CD14-positive monocyte (primary cell): ENCODE results near the gene ERCC3. TPM values are rescaled to one million over a fixed set of nuclear protein-coding genes. Genes with fewer than 3 reads are reported as not detected.
"Not testable (repeated sequence)": the region's sequence is repeated elsewhere in the genome, so short reads cannot be mapped to it uniquely, and the experiment has no call there.

Source experiments
- DNase-seq, 3 donors: peaks; one replicate each; pipeline ENCODE4 v3.0.0-alpha.2; 2011 to 2022
- H2AFZ ChIP-seq: 2 replicates; pipeline ENCODE4 v1.6.0; 2012; ENCODE audit warnings: mild to moderate bottlenecking, low read depth, low read length, inconsistent platforms; ENCODE audit not compliant: insufficient read depth, poor library complexity, severe bottlenecking
- H3K27ac ChIP-seq, 2 donors: 1 replicate in 1 of 2; 2 replicates in 1 of 2; pipeline ENCODE4 v1.5.1; 2012 to 2013; ENCODE audit warnings: low read length in 2 of 2, control low read depth in 1 of 2, inconsistent platforms in 1 of 2, low read depth in 1 of 2, mild to moderate bottlenecking in 1 of 2
- H3K27me3 ChIP-seq, 2 donors: one replicate each; pipeline versions ENCODE4 v1.6.0 to v1.6.1; 2011 to 2013; ENCODE audit warnings: low read length in 2 of 2; ENCODE audit not compliant: control insufficient read depth in 2 of 2, insufficient read depth in 2 of 2
- H3K36me3 ChIP-seq, 2 donors: replicated peaks in 1 of 2; 1 replicate in 1 of 2; 2 replicates in 1 of 2; pipeline versions ENCODE4 v1.5.1 to v1.6.1; 2012 to 2013; ENCODE audit warnings: low read length in 2 of 2, control low read depth in 1 of 2, inconsistent platforms in 1 of 2, mild to moderate bottlenecking in 1 of 2; ENCODE audit not compliant: insufficient read depth in 2 of 2, control insufficient read depth in 1 of 2
- H3K4me1 ChIP-seq, 2 donors: 1 replicate in 1 of 2; 2 replicates in 1 of 2; pipeline versions ENCODE4 v1.5.1 to v1.6.1; 2012 to 2013; ENCODE audit warnings: low read length in 2 of 2, control low read depth in 1 of 2, inconsistent platforms in 1 of 2, mild to moderate bottlenecking in 1 of 2, moderate library complexity in 1 of 2; ENCODE audit not compliant: insufficient read depth in 2 of 2, control insufficient read depth in 1 of 2
- H3K4me2 ChIP-seq: replicated peaks from 2 replicates; pipeline ENCODE3; 2012; ENCODE audit warnings: low read length, moderate library complexity, mild to moderate bottlenecking; ENCODE audit not compliant: poor library complexity, severe bottlenecking; ENCODE audit errors: extremely low read depth
- H3K4me3 ChIP-seq, 3 experiments: fragments of 200-600 bp in 1 of 3; sonication (generic) in 1 of 3; replicated peaks in 1 of 3; 1 replicate in 2 of 3; 2 replicates in 1 of 3; pipeline ENCODE4 v1.5.1; 2011 to 2013; ENCODE audit warnings: low read length in 3 of 3, mild to moderate bottlenecking in 3 of 3, control low read depth in 2 of 3, low read depth in 2 of 3, inconsistent platforms in 1 of 3, moderate library complexity in 1 of 3
- H3K79me2 ChIP-seq: 2 replicates; pipeline ENCODE4 v1.6.0; 2012; ENCODE audit warnings: mild to moderate bottlenecking, control low read depth, inconsistent platforms, low read length, moderate library complexity; ENCODE audit not compliant: insufficient read depth
- H3K9ac ChIP-seq: 2 replicates; pipeline ENCODE4 v1.6.0; 2017; ENCODE audit warnings: low read length, mild to moderate bottlenecking; ENCODE audit not compliant: insufficient read depth, poor library complexity, severe bottlenecking
- H3K9me3 ChIP-seq, 2 donors: replicated peaks in 1 of 2; 1 replicate in 1 of 2; 2 replicates in 1 of 2; pipeline versions ENCODE4 v1.5.1 to v1.6.1; 2012 to 2013; ENCODE audit warnings: low read length in 2 of 2, control low read depth in 1 of 2; ENCODE audit not compliant: control insufficient read depth in 1 of 2, insufficient read depth in 1 of 2
- H4K20me1 ChIP-seq: 2 replicates; pipeline ENCODE4 v1.6.0; 2012; ENCODE audit warnings: mild to moderate bottlenecking, low read length, control low read depth, moderate library complexity; ENCODE audit not compliant: insufficient read depth
- H3K27ac Mint-ChIP-seq, 7 donors: one replicate each; pipeline ENCODE4 v1.8.0; 2020; ENCODE audit warnings: mild to moderate bottlenecking in 7 of 7, mixed read lengths in 7 of 7, moderate library complexity in 6 of 7, inconsistent platforms in 2 of 7
- H3K27me3 Mint-ChIP-seq, 3 donors: one replicate each; pipeline ENCODE4 v1.8.0; 2021 to 2022; ENCODE audit warnings: low read depth in 3 of 3, mild to moderate bottlenecking in 3 of 3, mixed read lengths in 3 of 3, moderate library complexity in 3 of 3, inconsistent platforms in 1 of 3
- H3K36me3 Mint-ChIP-seq, 2 donors: one replicate each; pipeline ENCODE4 v1.8.0; 2020; ENCODE audit warnings: mixed read lengths in 2 of 2, inconsistent platforms in 1 of 2, mild to moderate bottlenecking in 1 of 2
- H3K4me1 Mint-ChIP-seq: one replicate; pipeline ENCODE4 v1.8.0; 2020; ENCODE audit warnings: mild to moderate bottlenecking, mixed read lengths
- H3K4me3 Mint-ChIP-seq, 2 donors: one replicate each; pipeline ENCODE4 v1.8.0; 2020; ENCODE audit warnings: mild to moderate bottlenecking in 2 of 2, mixed read lengths in 2 of 2, moderate library complexity in 1 of 2
- H3K9me3 Mint-ChIP-seq, 7 donors: one replicate each; pipeline ENCODE4 v1.8.0; 2020 to 2022; ENCODE audit warnings: mixed read lengths in 7 of 7, mild to moderate bottlenecking in 6 of 7, moderate library complexity in 6 of 7, inconsistent platforms in 2 of 7
- CTCF ChIP-seq: fragments of 200-600 bp; IDR thresholded peaks from one replicate; pipeline ENCODE4 v1.8.0; 2022; ENCODE audit warnings: antibody characterized with exemption, mild to moderate bottlenecking
- WGBS: methylation state at CpG from one replicate; pipeline ENCODE4 v1.1.5; 2013; ENCODE audit warnings: missing lambda C conversion rate; ENCODE audit not compliant: insufficient coverage; 5-methylcytosine and 5-hydroxymethylcytosine counted together
- intact Hi-C, 2 donors: fragments of 100-400 bp; cut with micrococcal nuclease; formaldehyde crosslinking; loops; one replicate each; pipeline versions ENCODE4 v1.15.0 to v1.15.1; 2023
- polyA plus RNA-seq, 3 donors: library from polyadenylated mRNA; depleted of rRNA in 1 of 3; unstranded in 2 of 3; stranded (reverse) in 1 of 3; fragments of 300-500 nt in 2 of 3; fragments of >200 nt in 1 of 3; fragmentation: Illumina TruSeq in 2 of 3; gene quantifications; 1 replicate in 2 of 3; 2 replicates in 1 of 3; pipeline ENCODE4 v1.2.3, GENCODE V29; 2012 to 2021

Gene ERCC3
- polyA plus RNA-seq, 3 donors, result 13.2 to 49.7 (median 16.9) TPM

GRCh38 chr2:127255146-127255545, 38.8 kb downstream of the ERCC3 start:
- H3K27me3 ChIP-seq, result no peaks in the 10 kb centered on the region
- peaks cover 37 to 48% of the 10 kb centered on the region in 2 donors for H3K36me3 ChIP-seq
- no peak overlapping the region for H3K27ac ChIP-seq
- no peak overlapping the region for H3K4me3 Mint-ChIP-seq
- no peak overlapping the region for H3K4me3 ChIP-seq
- intact Hi-C loops, result no loop called here
- H3K4me1 ChIP-seq, result no peaks in the 10 kb centered on the region
- WGBS, result 100% methylated on average over 1 of the region's 2 CpGs
- H3K36me3 Mint-ChIP-seq, result peaks cover 52 to 53% of the 10 kb centered on the region in 2 donors
- no peak for DNase-seq
- peak overlapping the region in 1 of 7 donors; percentile 19 for H3K27ac Mint-ChIP-seq
- no peak overlapping the region for H3K4me2 ChIP-seq
- H3K9me3 ChIP-seq, result no peaks in the 10 kb centered on the region
- no peak for TF ChIP-seq CTCF
- H3K27me3 Mint-ChIP-seq, result peaks cover 0 to 2% (median 0%) of the 10 kb centered on the region in 3 donors
- peaks cover 2% of the 10 kb centered on the region for H3K4me1 Mint-ChIP-seq
- H4K20me1 ChIP-seq, result no peaks in the 10 kb centered on the region
- H2AFZ ChIP-seq, result no peak overlapping the region
- no peak overlapping the region for H3K9ac ChIP-seq
- peaks cover 0 to 2% (median 0%) of the 10 kb centered on the region in 7 donors for H3K9me3 Mint-ChIP-seq
- H3K79me2 ChIP-seq, result no peaks in the 10 kb centered on the region

GRCh38 chr2:127254386-127254981, 39.5 kb downstream of the ERCC3 start:
- H3K27ac Mint-ChIP-seq, result no peak overlapping the region
- Histone ChIP-seq H2AFZ (no peak overlapping the region), H3K27me3 (no peaks in the 10 kb centered on the region), H3K4me1 (no peaks in the 10 kb centered on the region), H4K20me1 (no peaks in the 10 kb centered on the region), H3K27ac (no peak overlapping the region), H3K4me2 (no peak overlapping the region), H3K9ac (no peak overlapping the region), H3K4me3 (no peak overlapping the region), H3K9me3 (no peaks in the 10 kb centered on the region), H3K36me3 (peaks cover 31 to 41% of the 10 kb centered on the region in 2 donors), H3K79me2 (no peaks in the 10 kb centered on the region)
- no peak overlapping the region for H3K4me3 Mint-ChIP-seq
- H3K9me3 Mint-ChIP-seq, result peaks cover 0 to 2% (median 0%) of the 10 kb centered on the region in 7 donors
- H3K4me1 Mint-ChIP-seq, result peaks cover 2% of the 10 kb centered on the region
- peaks cover 45 to 46% of the 10 kb centered on the region in 2 donors for H3K36me3 Mint-ChIP-seq
- no peak for DNase-seq
- WGBS, result 94% methylated on average over 2 of the region's 7 CpGs
- peaks cover 0 to 2% (median 0%) of the 10 kb centered on the region in 3 donors for H3K27me3 Mint-ChIP-seq
- intact Hi-C loops, result no loop called here
- TF ChIP-seq CTCF, result no peak

GRCh38 chr2:127241184-127241583, 52.8 kb downstream of the ERCC3 start:
- H3K4me3 ChIP-seq, H4K20me1 ChIP-seq, H3K36me3 Mint-ChIP-seq, H3K27me3 ChIP-seq, H3K4me1 Mint-ChIP-seq, H2AFZ ChIP-seq, H3K27me3 Mint-ChIP-seq, H3K4me2 ChIP-seq, H3K9ac ChIP-seq, H3K36me3 ChIP-seq, intact Hi-C loops, H3K4me1 ChIP-seq, H3K4me3 Mint-ChIP-seq, H3K27ac ChIP-seq, H3K79me2 ChIP-seq: not testable (repeated sequence)
- Mint-ChIP-seq H3K27ac (peak overlapping the region in 1 of 7 donors; percentile 2), H3K9me3 (peaks cover 30 to 39% (median 31%) of the 10 kb centered on the region in 7 donors)
- no CpG with 5 or more reads among the region's 2 CpGs for WGBS
- H3K9me3 ChIP-seq, result peaks cover 19 to 33% of the 10 kb centered on the region in 2 donors
- peak; percentile 31 to 79 (median 38) for DNase-seq
